ENCODE results near the gene CIC. TPM values are rescaled to one million over a fixed set of nuclear protein-coding genes. Genes with fewer than 3 reads are reported as not detected.

The CIC gene
- total and polyA plus RNA-seq, 9 of the 15 experiments (the other 6 are each of a cell fraction or from before 2014, with no cell fraction given), result 0.07 to 44.7 (median 8.6) TPM

- TF ChIP-seq MLLT1 (IDR thresholded peaks at IDR 0.05) (peak; percentile 30 to 85; a peak in 2 of 4 replicates), ZNF77 (CRISPR knock-in tag; IDR thresholded peaks at IDR 0.05) (no peak), PHF8 (IDR thresholded peaks at IDR 0.05; ENCODE audit: borderline replicate concordance, low read length) (peak; percentile 6; the same call in 1 of the 2 replicates), WHSC1 (IDR thresholded peaks at IDR 0.05; ENCODE audit: low read length) (no peak), GTF2E2 (tag; IDR thresholded peaks at IDR 0.05) (0 out of 2 replicates have a peak, but pooled peaks have one; percentile 47), TAF9B (IDR thresholded peaks at IDR 0.05; ENCODE audit: partially characterized antibody) (no peak), ZNF609 (CRISPR knock-in tag; IDR thresholded peaks at IDR 0.05; ENCODE audit: borderline replicate concordance) (0 out of 2 replicates have a peak, but pooled peaks have one; percentile 54), THRB (CRISPR knock-in tag; conservative IDR thresholded peaks at IDR 0.05) (peak; percentile 93), MBD1 (CRISPR knock-in tag; IDR thresholded peaks at IDR 0.05) (no peak), MTA2 (IDR thresholded peaks at IDR 0.05; ENCODE audit: low read depth) (peak; percentile 28; the same call in 1 of the 2 replicates), NONO (IDR thresholded peaks at IDR 0.05; ENCODE audit: low read depth in 2 of 2, low read length in 1 of 2) (no peak), POLR2AphosphoS5 (IDR thresholded peaks at IDR 0.05; ENCODE audit: control insufficient read depth, insufficient read depth, low read depth, low read length) (no peak), NFATC3 (IDR thresholded peaks at IDR 0.05) (no peak), DPF2 (IDR thresholded peaks at IDR 0.05) (peak; percentile 63; the same call in 1 of the 2 replicates), PKNOX1 (IDR thresholded peaks at IDR 0.05) (peak; percentile 73), FOXK2 (conservative IDR thresholded peaks at IDR 0.05 in 1 of 2, IDR thresholded peaks at IDR 0.05 in 1 of 2; ENCODE audit: low read depth in 2 of 2) (no peak)
Measured at GRCh38 chr19:42269478-42270345, 660 bp downstream of the CIC start (continued).
